Activated T-cell treated with anti-CD3 and anti-CD28 coated beads for 24 hours (primary cell): Measurements from ENCODE around the gene ALG2.

Experiments used
- DNase-seq: peaks from one replicate; pipeline ENCODE4 v3.0.0-alpha.2; 2020; ENCODE audit warnings: low read depth

ALG2 gene

GRCh38 chr9:99192786-99193465 is 28.8 kb downstream of the ALG2 start:
- no peak for DNase-seq

GRCh38 chr9:99190597-99191283 is 31.0 kb downstream of the ALG2 start:
- DNase-seq, result no peak

GRCh38 chr9:99189887-99190596 is 31.7 kb downstream of the ALG2 start:
- DNase-seq, result no peak

GRCh38 chr9:99189186-99189585 is 32.6 kb downstream of the ALG2 start:
- DNase-seq, result no peak

- no peak for DNase-seq
These were observed 34.4 kb downstream of the ALG2 start for GRCh38 chr9:99187311-99187710.

GRCh38 chr9:99185934-99186333 is 35.8 kb downstream of the ALG2 start:
- DNase-seq, result no peak

- DNase-seq, result no peak
These were observed 36.5 kb downstream of the ALG2 start for GRCh38 chr9:99185348-99185632.

- DNase-seq, result peak; percentile 66
These were observed 37.0 kb downstream of the ALG2 start for GRCh38 chr9:99184475-99185347.

- DNase-seq, result no peak
These were observed 37.6 kb downstream of the ALG2 start for GRCh38 chr9:99184110-99184474.

GRCh38 chr9:99183616-99184015 is 38.1 kb downstream of the ALG2 start:
- no peak for DNase-seq

- DNase-seq, result no peak
These were observed 39.4 kb downstream of the ALG2 start for GRCh38 chr9:99182356-99182755.

GRCh38 chr9:99181621-99182020 is 40.1 kb downstream of the ALG2 start:
- peak; percentile 11 for DNase-seq

GRCh38 chr9:99181206-99181605 is 40.5 kb downstream of the ALG2 start:
- no peak for DNase-seq

GRCh38 chr9:99180662-99181061 is 41.1 kb downstream of the ALG2 start:
- no peak for DNase-seq

- no peak for DNase-seq
These were observed 41.5 kb downstream of the ALG2 start for GRCh38 chr9:99180199-99180598.

GRCh38 chr9:99178912-99179872 is 42.5 kb downstream of the ALG2 start:
- DNase-seq, result no peak

GRCh38 chr9:99177576-99178366 is 44.0 kb downstream of the ALG2 start:
- DNase-seq, result no peak

- no peak for DNase-seq
These were observed 45.2 kb downstream of the ALG2 start for GRCh38 chr9:99176527-99177013.

GRCh38 chr9:99173570-99174504 is 47.9 kb downstream of the ALG2 start:
- no peak for DNase-seq
